ENCODE measurements around the gene RHOA.

Gene RHOA

DNA sequence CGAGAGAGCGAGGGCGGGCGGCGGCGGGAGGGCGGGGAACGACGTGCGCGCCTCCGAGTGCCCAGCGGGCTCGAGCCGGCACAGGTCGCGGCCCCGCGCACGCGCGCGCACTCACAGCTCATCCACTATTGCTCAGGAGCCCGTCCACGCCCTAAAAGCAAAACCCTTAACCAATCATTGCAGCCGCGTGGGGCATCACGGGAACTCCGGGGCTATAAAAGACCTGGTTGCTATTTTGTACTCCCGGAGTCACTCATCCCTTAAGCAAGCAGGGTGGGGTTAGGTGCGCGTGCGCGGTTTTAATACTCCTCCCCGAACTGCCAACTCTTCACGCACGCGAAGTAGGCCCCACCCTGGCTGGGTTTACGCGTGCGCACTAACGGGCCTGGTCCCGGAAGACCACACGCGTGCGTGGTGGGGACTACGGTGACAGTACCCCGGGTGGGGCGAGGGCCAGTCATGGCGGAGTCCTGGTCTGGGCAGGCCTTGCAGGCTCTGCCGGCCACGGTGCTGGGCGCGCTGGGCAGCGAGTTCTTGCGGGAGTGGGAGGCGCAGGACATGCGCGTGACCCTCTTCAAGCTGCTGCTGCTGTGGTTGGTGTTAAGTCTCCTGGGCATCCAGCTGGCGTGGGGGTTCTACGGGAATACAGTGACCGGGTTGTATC, at the start of gene RHOA, which contains the start of gene TCTA:
Gene RHOA, minus strand, starts transcription at position 9 of the 664 bp plus-strand sequence. CDS start 36,387 bp downstream, outside the sequence.
Gene TCTA, plus strand, starts transcription at position 456 of the 664 bp plus-strand sequence. Its CDS starts 4 bp downstream, at position 460.
- DNase-seq (ENCODE audit: low read depth, low spot score): peak; percentile 98

DNA sequence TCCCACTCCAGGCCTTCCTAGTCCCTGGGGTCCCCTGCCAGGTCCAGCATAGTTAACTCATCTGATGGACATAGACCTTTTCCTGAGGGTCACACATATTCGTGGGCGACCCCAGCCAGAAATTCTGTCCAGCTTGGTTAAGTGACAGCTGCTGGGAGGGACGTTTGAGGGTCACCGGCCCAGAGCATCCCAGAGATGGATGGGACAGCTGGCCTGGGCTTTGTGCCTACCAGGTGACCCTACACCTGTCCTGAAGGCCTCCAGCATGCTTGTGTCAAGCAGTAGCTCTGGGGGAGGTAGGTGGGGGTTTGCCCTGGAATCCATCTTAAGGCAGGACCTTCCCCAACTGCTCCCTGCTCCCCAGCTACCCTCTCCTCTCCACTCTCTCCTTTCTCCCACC, 49.2 kb upstream of the RHOA start:
- DNase-seq (ENCODE audit: low read depth, low spot score): no peak

DNA sequence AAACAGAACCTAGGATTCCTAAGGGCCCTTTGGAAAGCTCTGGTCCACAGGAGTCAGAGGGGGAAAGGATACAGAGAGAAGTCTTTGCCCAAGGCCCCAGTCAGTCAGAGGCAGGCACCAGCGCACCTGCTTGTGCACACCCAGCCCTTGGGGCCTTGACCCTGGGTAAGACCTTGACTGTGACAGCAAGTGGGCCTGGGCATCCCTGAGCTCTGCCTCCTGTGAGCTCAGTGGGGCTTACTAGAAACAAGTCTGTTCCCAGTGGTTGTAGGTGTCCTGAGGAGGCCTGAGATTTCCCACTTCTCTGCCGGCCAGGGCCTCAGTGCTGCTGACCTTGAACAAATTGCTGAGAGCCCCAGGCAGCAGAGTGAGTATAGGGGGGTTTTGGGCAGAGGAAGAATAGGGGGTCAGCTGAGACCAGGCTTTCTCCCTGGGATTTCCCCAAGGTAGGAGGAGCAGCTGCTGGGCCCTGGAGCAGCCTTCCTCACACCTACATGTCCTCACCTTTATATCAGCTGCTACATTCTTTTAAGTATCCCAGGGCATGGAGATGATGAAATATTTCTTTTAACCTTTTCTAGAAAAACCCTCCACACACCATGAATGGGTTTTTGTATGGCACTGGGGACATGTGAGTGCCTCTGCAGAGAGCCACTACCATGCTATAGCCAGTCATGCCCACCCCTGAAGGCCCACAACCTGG, 48.6 kb upstream of the RHOA start:
- DNase-seq (ENCODE audit: low read depth, low spot score): no peak

DNA sequence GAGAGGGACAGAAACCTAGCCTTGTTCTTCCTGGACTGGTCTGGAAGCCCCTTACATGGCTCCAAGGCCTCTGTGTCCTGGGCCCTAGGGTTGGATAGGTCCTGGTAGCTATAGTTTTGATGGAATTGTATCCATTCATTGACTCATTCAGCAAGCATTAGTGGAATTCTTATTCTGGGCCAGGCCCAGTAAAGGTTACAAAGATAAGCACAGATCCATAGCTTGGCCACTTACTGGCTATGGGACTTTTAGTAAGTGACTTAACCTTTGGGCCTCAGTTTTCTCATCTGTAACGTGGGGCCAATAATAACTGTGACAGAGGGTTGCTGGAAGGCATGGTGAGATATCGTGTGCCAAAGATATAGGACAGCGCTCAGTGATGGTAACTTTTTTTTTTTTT, 44.7 kb upstream of the RHOA start:
- no peak for DNase-seq (ENCODE audit: low read depth, low spot score)

DNA sequence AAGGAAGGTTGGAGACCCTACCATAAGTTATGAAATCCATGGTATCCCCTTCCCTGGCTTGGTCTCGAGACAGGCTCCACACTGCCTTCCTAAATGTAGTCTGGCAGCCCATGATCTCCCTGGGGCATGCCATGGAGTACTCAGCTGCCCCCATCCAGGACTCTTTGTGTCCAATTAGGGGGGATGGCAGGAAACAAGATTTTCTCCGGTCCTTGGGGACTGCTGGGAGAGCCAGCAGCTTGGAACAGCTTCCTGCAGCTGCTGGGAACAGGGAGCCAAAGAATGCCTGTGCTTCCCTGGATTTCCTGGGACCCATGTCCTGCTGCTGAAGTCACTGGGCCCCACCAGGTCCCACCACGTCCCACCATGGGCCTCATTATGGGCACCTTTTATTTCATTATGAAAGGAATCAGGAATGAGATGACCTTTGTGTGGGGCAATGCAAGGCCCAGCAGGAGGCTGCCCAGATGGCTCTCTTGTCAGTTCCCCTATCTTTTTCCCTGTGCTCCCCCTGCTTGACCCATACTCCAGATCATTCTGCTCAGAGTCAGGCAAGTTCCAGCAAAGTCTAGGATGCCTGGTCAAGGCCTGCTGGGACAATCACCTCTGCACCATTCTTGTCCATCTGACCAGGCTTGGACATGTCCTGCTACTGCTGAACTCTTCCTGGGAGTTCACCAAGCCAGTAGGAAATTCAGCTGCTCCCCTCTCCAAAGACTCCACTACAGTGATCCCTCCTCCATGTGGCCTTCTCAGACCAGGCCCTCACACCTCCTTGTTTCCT, 43.3 kb upstream of the RHOA start:
- DNase-seq (ENCODE audit: low read depth, low spot score): no peak

DNA sequence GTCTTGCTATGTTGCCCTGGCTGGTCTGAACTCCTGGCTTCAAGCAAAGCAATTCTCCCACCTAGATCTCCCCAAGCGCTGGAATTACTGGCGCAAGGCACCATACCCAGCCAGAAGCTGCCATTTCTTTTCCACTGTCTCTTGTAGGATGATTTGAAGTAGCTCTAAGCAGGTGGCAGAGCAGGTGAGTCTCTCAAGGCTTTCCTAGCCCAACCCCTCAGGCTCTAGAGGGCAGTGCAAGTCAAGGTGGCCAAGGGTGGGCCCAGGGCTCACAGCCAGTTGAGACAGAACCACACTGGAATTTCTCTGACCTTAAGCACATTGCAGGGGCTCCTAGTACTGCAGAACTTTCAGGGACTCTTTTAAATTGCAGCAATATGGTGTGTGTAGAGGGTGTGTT, 42.7 kb upstream of the RHOA start:
- DNase-seq (ENCODE audit: low read depth, low spot score): no peak

DNA sequence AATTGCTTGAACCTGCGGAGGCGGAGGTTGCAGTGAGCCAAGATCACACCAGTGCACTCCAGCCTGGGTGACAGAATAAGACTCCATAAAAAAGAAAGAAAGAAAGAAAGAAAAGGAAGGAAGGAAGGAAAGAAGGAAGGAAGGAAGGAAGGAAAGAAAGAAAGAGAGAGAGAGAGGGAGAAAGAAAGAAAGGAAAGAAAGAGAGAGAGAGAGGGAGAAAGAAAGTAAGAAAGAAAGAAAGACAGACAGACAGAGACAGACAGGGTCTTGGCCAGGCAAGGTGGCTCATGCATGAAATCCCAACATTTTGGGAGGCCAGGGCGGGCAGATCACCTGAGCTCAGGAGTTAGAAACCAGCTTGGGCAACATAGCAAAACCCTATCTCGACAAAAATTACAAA, 41.8 kb upstream of the RHOA start:
- DNase-seq (ENCODE audit: low read depth, low spot score): no peak

DNA sequence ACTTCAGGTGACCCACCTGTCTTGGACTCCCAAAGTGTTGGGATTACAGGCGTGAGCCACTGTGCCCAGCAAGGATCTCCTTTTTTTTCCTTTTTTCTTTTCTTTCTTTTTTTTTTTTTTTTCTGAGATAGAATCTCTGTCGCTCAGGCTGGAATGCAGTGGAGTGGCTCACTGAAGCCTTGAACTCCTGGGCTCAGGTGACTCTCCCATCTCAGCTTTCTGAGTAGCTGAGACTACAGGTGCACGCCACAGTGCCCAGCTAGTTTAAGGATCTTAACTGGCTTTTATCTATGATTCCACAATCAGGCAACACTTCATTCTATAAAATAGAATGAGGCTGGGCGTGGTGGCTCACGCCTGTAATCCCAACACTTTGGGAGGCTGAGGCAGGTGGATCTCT, 33.6 kb upstream of the RHOA start:
- DNase-seq (ENCODE audit: low read depth, low spot score): no peak

DNA sequence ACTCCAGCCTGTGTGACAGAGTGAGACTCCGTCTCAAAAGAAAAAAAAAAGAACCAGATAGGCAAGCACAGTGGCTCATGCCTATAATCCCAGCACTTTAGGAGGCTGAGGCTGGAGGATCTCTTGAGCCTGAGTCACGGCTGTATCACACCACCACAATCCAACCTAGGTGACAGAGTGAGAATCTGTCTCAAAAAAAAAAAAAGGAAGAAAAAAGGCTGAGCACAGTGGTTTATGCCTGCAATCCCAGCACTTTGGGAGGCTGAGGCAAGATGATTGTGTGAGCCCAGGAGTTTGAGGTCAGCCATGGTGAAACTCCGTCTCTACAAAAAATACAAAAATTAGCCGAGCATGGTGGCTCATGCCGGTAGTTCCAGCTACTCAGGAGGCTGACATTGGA, 23.0 kb upstream of the RHOA start:
- DNase-seq (ENCODE audit: low read depth, low spot score): no peak

DNA sequence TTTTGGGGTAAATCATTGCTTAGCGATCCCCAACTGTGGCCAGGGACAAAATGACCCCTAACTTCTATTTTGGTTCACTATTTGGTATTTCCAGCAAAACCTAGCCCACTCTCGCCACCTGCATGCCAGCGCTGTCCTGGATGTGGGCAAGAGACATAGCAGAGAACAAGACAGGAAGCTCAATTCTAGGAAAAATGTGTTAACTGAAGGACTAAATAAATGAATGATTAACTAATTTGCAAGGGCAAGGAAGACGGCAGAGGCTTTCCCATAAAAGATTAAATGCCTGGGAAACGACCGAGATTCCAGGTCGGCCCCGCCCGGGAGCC, 16.9 kb upstream of the RHOA start:
- no peak for DNase-seq (ENCODE audit: low read depth, low spot score)

DNA sequence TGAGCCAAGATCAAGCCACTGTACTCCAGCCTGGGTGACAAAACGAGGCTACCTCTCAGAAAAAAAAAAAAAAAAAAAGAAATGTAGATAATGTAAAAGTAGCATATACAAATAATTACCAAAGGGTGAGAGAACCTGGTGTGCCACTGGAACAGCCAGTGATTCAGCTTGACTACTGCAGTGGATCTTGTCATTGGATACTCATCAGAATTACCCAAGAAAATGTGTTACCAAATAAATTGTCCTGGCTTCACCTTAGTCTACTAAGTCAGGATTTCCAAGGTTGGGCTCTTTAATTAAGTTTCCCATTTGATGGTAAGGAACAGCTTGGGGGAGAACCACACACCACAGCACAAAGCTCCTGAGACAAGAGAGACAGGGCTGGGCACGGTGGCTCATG, 15.8 kb upstream of the RHOA start:
- DNase-seq (ENCODE audit: low read depth, low spot score): no peak

DNA sequence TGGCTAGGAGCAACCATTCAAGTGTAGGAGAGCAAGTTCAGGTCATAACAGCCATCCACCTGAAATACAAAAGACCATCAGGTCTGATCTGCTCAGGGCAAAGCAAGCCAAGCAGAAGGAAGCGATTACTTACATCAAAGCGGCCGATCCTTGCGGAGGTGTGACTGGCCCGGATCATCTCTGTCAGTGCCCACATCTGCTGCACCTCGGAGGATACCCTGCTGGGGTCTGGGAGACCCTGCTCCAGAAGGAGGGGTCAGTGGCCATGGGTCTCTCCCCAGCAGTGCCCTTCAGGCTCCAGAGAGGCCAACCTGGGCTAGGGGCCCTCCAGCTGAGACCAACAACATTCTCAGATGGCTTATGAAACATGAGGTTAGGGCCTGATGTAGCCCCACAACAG, 13.0 kb upstream of the RHOA start:
- no peak for DNase-seq (ENCODE audit: low read depth, low spot score)

DNA sequence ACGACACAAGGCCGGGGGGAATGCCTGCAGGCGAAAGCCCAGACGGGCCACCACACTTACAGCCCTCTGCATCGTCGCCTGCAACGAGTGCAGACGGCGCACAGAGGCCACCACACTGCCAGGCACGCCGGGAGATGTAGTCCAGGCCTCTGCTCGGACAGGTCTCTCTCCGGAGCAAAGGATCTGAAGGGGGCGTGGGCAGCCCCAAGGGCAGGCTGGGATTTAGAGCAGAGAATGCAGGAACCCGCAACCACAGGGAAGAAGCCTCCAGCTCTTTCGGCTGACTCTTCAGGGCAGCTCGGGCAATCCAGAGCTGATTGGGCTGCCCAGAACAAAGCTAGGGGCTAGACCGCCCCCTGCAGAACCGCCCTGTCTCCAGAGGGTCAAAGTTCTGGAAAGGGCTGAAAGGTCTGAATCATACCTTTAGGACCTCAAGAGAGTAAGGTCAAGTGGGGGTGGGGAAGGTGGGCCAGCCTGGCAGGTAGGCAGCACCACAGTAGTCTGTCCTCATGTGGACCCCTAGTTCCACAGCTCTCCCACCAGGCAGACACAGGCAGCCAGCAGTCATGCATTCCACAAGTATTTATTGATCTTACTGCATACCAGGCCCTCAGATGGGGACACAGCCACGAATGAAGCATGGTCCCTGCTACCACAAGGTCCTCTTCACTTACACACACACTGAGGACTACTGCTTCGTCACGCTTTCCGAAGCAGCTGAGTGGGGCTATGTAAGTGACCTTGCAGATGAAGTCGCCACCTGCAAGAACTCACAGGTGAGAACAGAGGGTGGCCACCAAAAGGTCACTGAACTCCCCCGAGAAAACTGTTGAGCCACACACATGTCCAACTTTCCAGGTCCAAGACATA, 10.8 kb upstream of the RHOA start, which contains the start of gene AMT:
Gene AMT, minus strand, starts transcription at position 95 of the 870 bp plus-strand sequence. Its CDS starts 23 bp downstream, at position 72.
- DNase-seq (ENCODE audit: low read depth, low spot score): peak; percentile 89

DNA sequence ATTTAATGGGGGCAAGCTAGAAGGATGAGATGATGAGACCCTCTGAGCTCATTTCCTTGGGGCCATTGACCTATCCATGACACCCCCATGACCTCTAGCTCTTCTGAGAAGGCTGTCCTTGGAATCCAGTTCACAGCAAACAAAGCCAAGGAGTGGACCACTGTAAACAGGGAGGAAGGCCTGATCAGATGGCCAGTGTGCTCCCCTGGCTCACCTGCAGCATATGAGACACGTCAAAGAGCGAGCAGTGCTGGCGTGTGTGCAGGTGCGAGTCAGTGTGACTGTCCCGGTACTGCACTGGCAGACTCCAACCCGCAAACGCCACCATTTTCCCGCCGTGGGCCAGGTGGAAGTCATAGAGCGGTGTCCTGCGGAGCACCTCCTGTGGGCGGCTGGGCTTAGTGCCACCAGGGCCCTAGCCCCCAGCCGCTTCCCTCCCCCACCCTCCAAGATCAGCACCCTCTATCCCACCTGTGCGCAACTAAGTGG, 10.2 kb upstream of the RHOA start:
- no peak for DNase-seq (ENCODE audit: low read depth, low spot score)

DNA sequence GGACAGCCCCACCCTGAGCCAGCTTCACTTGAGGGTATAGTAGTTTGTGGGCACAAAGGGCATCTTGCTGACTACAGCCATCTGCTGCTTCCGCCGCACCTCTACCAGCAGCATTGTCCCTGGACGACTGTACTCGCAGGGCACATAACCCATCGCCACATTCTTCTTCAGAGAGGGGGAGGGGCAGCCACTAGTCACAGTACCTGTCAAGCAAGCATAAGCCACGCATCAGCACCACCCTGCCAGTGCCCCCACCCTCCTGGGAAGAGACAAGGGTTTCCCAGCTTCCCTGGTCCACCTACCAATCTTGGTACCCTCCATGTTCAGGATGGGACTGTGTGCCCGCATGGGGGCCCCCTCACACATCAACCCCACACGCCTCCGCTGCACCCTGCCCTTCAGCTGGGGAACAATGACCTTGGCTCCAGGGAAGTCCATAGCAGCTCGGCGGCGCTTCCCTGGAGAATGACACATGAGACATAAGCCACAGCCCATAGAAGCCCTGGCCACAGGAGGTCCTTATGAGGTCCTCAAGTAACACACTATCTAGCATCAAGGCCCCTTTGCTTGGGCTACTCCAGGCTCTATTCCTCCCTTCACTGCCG, 5.8 kb upstream of the RHOA start:
- no peak for DNase-seq (ENCODE audit: low read depth, low spot score)

DNA sequence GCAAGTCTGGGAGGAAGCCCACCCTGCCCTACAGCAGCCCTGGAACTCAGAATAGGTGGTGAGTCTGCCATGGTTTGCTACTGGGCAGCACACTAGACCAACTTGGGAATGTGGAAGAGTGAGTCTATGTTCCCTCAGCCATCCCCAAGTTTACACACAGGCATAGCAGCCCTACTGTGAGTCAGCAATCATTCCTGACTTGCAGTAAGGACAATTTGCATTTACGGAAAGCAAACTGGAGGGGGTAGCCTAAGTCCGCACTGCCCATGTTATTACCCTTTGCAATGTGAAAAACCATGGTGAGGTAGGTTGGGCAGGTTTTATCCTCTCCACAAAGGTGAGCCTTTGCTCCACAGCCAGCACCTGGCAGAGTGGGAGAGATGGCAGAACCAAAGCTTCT, 5.1 kb upstream of the RHOA start:
- no peak for DNase-seq (ENCODE audit: low read depth, low spot score)

DNA sequence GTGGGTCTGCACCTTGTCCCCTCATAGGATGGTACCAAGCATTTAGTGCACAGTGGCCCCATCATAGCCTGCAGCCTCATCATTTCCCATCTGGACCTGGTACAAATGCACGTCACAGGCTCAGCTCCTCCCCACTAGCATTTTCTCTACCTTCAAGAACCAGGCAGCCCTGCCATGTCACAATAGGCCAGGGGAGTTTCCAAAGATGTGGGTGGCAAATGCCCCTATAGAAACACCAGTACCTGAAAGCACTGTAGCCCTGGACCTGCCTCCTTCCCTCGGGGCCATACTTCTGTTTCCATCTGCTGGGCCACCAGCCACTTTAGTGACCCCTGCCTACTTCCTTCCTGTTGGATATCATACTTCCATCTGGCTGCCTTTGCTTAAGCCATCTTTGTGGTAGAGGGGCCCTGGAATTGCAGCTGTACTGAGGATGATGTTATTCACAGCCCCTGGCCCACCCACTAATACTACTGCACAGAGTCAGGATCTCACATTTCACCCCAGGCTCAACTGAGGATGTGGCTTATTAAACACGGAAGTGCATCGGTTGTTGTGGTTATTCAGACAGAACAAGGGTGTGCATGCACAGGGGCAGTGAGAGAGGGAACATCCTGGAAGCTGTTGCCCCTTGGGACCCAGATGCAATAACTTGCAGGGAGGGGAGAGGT, 4.3 kb upstream of the RHOA start:
- no peak for DNase-seq (ENCODE audit: low read depth, low spot score)

DNA sequence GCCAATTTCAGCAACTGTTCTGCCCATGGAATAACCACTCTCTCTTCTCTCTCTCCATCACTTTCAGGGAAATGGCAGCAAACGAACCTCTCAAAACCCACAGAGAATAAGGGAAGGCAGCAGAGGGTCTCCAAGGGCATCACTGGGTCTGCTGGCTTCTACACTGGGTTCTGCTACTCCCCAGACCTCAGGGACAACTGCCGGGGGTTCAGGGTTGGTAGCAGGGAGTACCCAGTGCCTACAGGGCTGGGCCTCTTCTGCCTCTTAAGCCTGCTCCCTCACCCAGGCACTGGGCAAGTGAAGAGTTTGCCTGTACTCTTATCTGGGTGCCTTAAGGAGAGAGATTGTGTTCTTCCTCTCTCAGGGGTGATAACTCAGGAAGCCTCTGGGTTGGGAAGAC, 3.0 kb upstream of the RHOA start:
- DNase-seq (ENCODE audit: low read depth, low spot score): no peak

DNA sequence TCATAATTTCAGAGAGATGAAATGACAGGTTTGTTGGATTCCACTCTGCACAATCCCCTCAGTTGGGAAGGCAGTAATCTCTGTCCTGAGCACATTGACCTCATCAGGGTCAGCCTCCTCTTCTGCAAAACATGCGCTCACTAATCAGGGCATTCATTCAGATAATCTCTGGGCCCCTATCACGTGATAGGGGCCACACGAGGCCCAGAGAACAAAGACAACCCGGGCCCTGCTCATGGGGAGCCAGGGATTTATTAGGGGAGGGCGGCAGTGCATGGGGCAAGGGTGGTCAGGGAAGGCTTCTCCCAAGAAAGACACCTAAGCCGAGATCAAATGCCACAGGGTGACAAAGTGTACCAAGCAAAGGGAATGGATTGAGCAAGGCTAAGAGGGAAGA, 1.6 kb upstream of the RHOA start:
- no peak for DNase-seq (ENCODE audit: low read depth, low spot score)

DNA sequence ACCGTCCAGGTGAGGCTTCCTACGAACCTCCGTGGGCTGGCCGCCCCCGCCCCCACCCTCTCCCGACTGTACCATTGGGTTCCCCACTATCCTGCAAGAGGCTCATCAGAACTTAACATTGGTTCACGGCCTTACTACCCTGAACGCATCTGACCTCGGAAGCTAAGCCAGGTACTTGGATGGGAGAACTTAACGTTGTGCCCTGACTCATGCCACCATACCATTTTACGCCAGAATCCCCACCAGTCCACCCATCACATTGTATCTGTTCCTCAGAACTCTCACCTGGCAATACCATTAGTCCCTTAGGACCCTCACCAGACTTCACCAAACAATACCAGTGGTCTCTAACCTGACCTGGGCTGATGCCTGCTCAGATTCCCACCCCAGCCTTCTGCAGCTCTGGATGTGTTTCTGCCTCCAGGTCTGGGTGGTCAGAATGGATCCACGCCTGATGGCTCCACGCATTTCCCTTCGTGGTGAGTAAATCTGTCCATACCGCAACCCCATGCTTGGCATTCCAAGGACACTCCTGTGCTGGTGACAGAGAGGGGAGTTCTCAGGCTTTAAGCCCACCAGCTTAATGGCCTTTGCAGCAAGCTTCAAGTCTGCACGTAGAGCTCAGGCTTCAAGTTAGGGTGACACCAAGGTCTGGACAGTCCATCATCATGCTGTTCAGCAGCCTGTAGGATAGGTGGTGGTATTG, 1.0 kb upstream of the RHOA start:
- DNase-seq (ENCODE audit: low read depth, low spot score): no peak

Measured in iPS DF 19.7 (cell line).